Measurements from ENCODE around the gene CABP1.
"Not testable (repeated sequence)": the region's sequence is repeated elsewhere in the genome, so short reads cannot be mapped to it uniquely, and the experiment has no call there.

The CABP1 gene

GRCh38 chr12:120639771-120640721 lies at the start of gene CABP1:
TSS of gene CABP1 (plus strand) at chr12:120640626. CDS start at chr12:120640686, 60 bp downstream.
- DNase-seq (ENCODE audit: low read depth in 2 of 2): peak; percentile 34 to 79

- DNase-seq (ENCODE audit: low read depth in 2 of 2): no peak
Observed at GRCh38 chr12:120590741-120591407, 49.6 kb upstream of the CABP1 start.

- no peak for DNase-seq (ENCODE audit: low read depth in 2 of 2)
Observed at GRCh38 chr12:120592121-120593049, 48.0 kb upstream of the CABP1 start.

- DNase-seq (ENCODE audit: low read depth in 2 of 2): no peak
Observed at GRCh38 chr12:120596901-120597300, 43.5 kb upstream of the CABP1 start.

- DNase-seq (ENCODE audit: low read depth in 2 of 2): no peak
Observed at GRCh38 chr12:120597861-120598260, 42.6 kb upstream of the CABP1 start.

GRCh38 chr12:120598674-120599463 lies 41.6 kb upstream of the CABP1 start:
- DNase-seq (ENCODE audit: low read depth in 2 of 2): no peak

GRCh38 chr12:120599672-120600552 lies 40.5 kb upstream of the CABP1 start:
- DNase-seq (ENCODE audit: low read depth in 2 of 2): no peak

- DNase-seq (ENCODE audit: low read depth in 2 of 2): not testable (repeated sequence)
Observed at GRCh38 chr12:120602416-120602815, 38.0 kb upstream of the CABP1 start.

- DNase-seq (ENCODE audit: low read depth in 2 of 2): no peak
Observed at GRCh38 chr12:120610560-120610959, 29.9 kb upstream of the CABP1 start.

GRCh38 chr12:120611534-120611933 lies 28.9 kb upstream of the CABP1 start:
- DNase-seq (ENCODE audit: low read depth in 2 of 2): not testable (repeated sequence)

- DNase-seq (ENCODE audit: low read depth in 2 of 2): no peak
Observed at GRCh38 chr12:120614848-120615247, 25.6 kb upstream of the CABP1 start.

- DNase-seq (ENCODE audit: low read depth in 2 of 2): not testable (repeated sequence)
Observed at GRCh38 chr12:120617193-120617592, 23.2 kb upstream of the CABP1 start.

- DNase-seq (ENCODE audit: low read depth in 2 of 2): not testable (repeated sequence)
Observed at GRCh38 chr12:120617767-120618166, 22.7 kb upstream of the CABP1 start.

GRCh38 chr12:120618954-120619615 lies 21.3 kb upstream of the CABP1 start:
- DNase-seq (ENCODE audit: low read depth in 2 of 2): no peak

GRCh38 chr12:120620624-120621023 lies 19.8 kb upstream of the CABP1 start:
- DNase-seq (ENCODE audit: low read depth in 2 of 2): no peak

GRCh38 chr12:120625557-120626419 lies 14.6 kb upstream of the CABP1 start:
- DNase-seq (ENCODE audit: low read depth in 2 of 2): no peak

- DNase-seq (ENCODE audit: low read depth in 2 of 2): no peak
Observed at GRCh38 chr12:120628919-120629318, 11.5 kb upstream of the CABP1 start.

All from stimulated activated CD8-positive, alpha-beta memory T cell treated with anti-CD3 and anti-CD28 coated beads, Interleukin-7, amount 100 ng/mL, for 4 hours (primary cell).